Right atrium auricular region (tissue), 2 donors: ENCODE measurements around the gene ACE. TPM values are rescaled to one million over a fixed set of nuclear protein-coding genes. Genes with fewer than 3 reads are reported as not detected.

Source experiments
- DNase-seq: peaks from one replicate; pipeline ENCODE4 v3.0.0-alpha.2; 2019; ENCODE audit warnings: low spot score
- H3K27ac ChIP-seq, 2 donors: fragments of 200-600 bp; sonication (generic); 1 replicate in 1 of 2; 2 replicates in 1 of 2; pipeline ENCODE4 v1.5.1; 2016 to 2019
- H3K27me3 ChIP-seq, 2 donors: fragments of 200-600 bp; sonication (generic); one replicate each; pipeline versions ENCODE4 v1.5.1 to v1.6.0; 2017 to 2019
- H3K36me3 ChIP-seq: fragments of 200-600 bp; sonication (generic); one replicate; pipeline ENCODE4 v1.5.1; 2016
- H3K4me1 ChIP-seq, 2 donors: fragments of 200-600 bp; sonication (generic); one replicate each; pipeline versions ENCODE4 v1.5.1 to v1.6.0; 2017 to 2019
- H3K4me3 ChIP-seq, 2 donors: fragments of 200-600 bp; sonication (generic); 1 replicate in 1 of 2; 2 replicates in 1 of 2; pipeline ENCODE4 v1.5.1; 2017 to 2019; ENCODE audit warnings: mild to moderate bottlenecking in 1 of 2, moderate library complexity in 1 of 2
- H3K9me3 ChIP-seq, 2 donors: fragments of 200-600 bp; sonication (generic); one replicate each; pipeline ENCODE4 v1.5.1; 2019
- CTCF ChIP-seq, 2 donors: fragments of 200-600 bp; sonication (generic); IDR thresholded peaks; one replicate each; pipeline ENCODE4 v1.5.1; 2019; ENCODE audit warnings: antibody characterized with exemption in 2 of 2
- total RNA-seq, 2 donors: library from RNA; depleted of rRNA; stranded (reverse); fragments of >200 nt; gene quantifications; one replicate each; pipeline ENCODE4 v1.1.0, GENCODE V29; 2016

ACE gene
- total RNA-seq, 2 donors from 2014 or later, result 3.4 to 4.0 TPM

GRCh38 chr17:63533433-63534077, 56.7 kb downstream of the ACE start:
- Histone ChIP-seq H3K27ac (no peak overlapping the region), H3K36me3 (no peaks in the 10 kb centered on the region), H3K4me3 (no peak overlapping the region), H3K4me1 (peaks cover 0 to 17% of the 10 kb centered on the region in 2 donors), H3K9me3 (no peaks in the 10 kb centered on the region), H3K27me3 (no peaks in the 10 kb centered on the region)
- no peak for TF ChIP-seq CTCF (IDR thresholded peaks at IDR 0.05)
- DNase-seq, result no peak

- no peaks in the 10 kb centered on the region for H3K36me3 ChIP-seq
- no peak for TF ChIP-seq CTCF (IDR thresholded peaks at IDR 0.05)
- peaks cover 0 to 18% of the 10 kb centered on the region in 2 donors for H3K4me1 ChIP-seq
- no peaks in the 10 kb centered on the region for H3K9me3 ChIP-seq
- no peak overlapping the region for H3K4me3 ChIP-seq
- no peak for DNase-seq
- no peaks in the 10 kb centered on the region for H3K27me3 ChIP-seq
- no peak overlapping the region for H3K27ac ChIP-seq
Observed at GRCh38 chr17:63534078-63534570, 57.3 kb downstream of the ACE start.

GRCh38 chr17:63534816-63535455, 58.1 kb downstream of the ACE start:
- no peaks in the 10 kb centered on the region for H3K27me3 ChIP-seq
- TF ChIP-seq CTCF (IDR thresholded peaks at IDR 0.05), result no peak
- no peak overlapping the region for H3K4me3 ChIP-seq
- DNase-seq, result no peak
- no peak overlapping the region for H3K27ac ChIP-seq
- peaks cover 0 to 10% of the 10 kb centered on the region in 2 donors for H3K4me1 ChIP-seq
- H3K36me3 ChIP-seq, result no peaks in the 10 kb centered on the region
- no peaks in the 10 kb centered on the region for H3K9me3 ChIP-seq

GRCh38 chr17:63535640-63536039, 58.8 kb downstream of the ACE start:
- Histone ChIP-seq H3K9me3 (no peaks in the 10 kb centered on the region), H3K4me3 (no peak overlapping the region), H3K36me3 (no peaks in the 10 kb centered on the region), H3K4me1 (peaks cover 0 to 10% of the 10 kb centered on the region in 2 donors), H3K27me3 (no peaks in the 10 kb centered on the region), H3K27ac (no peak overlapping the region)
- TF ChIP-seq CTCF (IDR thresholded peaks at IDR 0.05), result no peak
- no peak for DNase-seq

- no peaks in the 10 kb centered on the region for H3K27me3 ChIP-seq
- no peak for DNase-seq
- no peak overlapping the region for H3K27ac ChIP-seq
- no peak for TF ChIP-seq CTCF (IDR thresholded peaks at IDR 0.05)
- H3K4me1 ChIP-seq, result peaks cover 0 to 10% of the 10 kb centered on the region in 2 donors
- no peak overlapping the region for H3K4me3 ChIP-seq
- H3K9me3 ChIP-seq, result no peaks in the 10 kb centered on the region
- H3K36me3 ChIP-seq, result no peaks in the 10 kb centered on the region
Observed at GRCh38 chr17:63537001-63537400, 60.1 kb downstream of the ACE start.
